ENCODE results near the gene CD55.
A peak's percentile ranks its signal among the peaks of the same experiment; 100 is the strongest.

Gene CD55

DNA sequence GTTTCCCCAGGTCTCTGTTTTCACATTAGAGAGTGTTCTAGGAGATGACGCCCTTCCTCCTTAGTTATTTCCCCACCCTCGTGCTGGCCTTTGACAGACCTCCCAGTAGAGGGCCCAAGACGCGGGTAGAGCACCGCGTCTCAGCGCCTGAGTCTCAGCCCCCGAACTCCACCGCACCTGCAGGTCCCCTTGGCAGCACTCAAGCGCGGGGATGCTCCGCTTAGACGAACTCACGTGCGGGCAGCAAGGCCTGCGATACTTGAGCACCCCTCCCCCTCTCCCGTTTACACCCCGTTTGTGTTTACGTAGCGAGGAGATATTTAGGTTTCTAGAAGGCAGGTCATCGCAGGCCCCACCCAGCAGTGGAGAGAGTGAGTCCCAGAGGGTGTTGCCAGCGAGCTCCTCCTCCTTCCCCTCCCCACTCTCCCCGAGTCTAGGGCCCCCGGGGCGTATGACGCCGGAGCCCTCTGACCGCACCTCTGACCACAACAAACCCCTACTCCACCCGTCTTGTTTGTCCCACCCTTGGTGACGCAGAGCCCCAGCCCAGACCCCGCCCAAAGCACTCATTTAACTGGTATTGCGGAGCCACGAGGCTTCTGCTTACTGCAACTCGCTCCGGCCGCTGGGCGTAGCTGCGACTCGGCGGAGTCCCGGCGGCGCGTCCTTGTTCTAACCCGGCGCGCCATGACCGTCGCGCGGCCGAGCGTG is at the start of gene CD55:
TSS of gene CD55 (plus strand) at position 600 of the 711 bp plus-strand sequence. CDS start at position 688, 88 bp downstream.
- DNase-seq: peak; percentile 99

- no peak for DNase-seq
Measured at GRCh38 chr1:207274882-207275281, 46.6 kb upstream of the CD55 start.

DNA sequence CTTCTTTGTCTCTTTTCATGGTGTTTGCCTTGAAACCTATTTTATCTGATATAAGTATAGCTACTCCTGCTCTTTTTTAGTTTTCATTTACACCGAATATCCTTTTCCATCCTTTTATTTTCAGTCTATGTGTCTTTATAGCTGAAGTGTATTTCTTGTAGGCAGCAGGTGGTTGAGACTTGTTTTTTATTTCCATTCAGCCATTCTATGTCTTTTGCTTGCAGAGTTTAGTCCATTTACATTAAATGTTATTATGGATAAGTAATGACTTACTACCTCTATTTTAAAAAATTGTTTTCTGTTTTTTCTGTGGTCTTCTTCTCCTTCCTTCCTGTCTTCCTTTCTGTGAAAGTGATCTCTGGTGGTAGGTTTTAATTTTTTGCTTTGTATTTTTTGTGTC is 45.0 kb upstream of the CD55 start:
- DNase-seq: no peak

GRCh38 chr1:207277241-207277640 is 44.2 kb upstream of the CD55 start:
- no peak for DNase-seq

- DNase-seq: no peak
Measured at GRCh38 chr1:207279652-207280051, 41.8 kb upstream of the CD55 start.

DNA sequence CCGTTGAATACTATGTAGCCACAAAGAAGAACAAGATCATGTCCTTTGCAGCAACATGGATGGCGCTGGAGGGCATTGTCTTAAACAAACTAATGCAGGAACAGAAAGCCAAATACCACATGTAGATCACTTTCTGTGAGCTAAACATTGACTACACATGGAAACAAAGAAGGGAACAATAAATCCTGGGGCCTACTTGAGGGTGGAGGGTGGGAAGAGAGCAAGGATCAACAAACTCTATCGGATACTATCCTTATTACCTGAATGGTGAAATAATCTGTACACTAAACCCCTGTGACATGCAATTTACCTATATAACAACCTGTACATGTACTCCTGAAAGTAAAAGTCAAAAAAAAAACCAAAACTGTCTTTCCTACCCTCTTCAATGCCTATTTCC is 40.8 kb upstream of the CD55 start:
- no peak for DNase-seq

- DNase-seq: no peak
Measured at GRCh38 chr1:207282058-207282457, 39.4 kb upstream of the CD55 start.

DNA sequence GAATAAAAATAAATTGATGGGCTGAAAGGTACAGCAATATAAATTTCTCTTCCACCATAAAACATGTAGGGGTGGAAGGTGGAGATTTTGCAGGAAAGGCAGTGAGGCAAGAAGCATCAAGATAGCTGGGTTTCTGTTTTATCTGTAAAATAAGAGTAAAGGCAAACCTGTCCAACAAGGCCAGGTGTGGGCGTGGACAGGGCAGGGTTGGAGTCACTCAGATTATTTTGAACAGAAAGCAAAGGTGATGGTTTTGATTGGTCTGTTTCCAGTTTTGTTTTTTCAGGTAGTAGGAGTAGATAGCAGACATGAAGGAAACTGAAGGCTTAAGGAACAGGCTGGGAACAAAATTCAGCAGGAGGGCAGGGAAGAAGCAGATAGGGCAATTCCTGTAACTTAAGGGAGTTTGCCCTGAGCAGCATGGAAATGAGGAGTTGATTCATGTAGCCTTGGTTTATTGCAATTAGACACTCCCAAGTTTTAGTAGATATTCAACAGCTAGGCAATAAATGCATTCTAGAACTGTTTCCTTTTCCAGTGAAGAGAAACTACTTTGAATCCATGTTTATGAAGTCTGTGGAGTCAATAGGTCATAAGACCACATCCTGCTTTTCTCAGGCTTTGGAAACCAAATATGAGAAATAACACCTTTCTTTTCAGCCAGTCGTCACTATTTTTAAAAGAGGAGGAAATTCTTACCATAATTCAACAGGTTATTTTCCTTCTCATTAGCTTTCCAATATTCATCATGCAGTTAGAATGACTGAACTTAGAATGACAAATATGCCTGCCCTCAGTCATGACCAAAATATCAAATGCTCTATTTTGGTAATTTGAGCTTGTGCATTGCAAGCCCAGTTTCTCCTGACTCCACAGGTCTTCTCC is 38.7 kb upstream of the CD55 start:
- DNase-seq: no peak

DNA sequence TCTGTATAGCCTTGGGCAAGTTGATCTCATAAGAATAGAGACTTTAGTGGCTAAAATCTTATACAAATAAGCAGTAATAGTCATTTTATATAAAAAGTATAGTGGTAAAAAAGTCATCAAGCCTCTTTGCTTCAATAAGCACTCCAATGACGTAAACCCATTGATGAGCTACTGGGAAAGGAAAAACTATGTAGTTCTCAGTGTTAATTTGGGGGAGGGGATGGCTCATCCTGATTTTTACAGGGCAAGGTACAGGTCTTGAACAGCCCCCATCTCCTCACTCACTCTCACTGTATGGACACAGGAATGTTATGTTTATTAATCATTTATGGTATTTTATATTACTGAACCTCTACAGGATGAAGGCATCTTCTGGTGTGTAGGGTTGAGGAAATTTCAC is 38.1 kb upstream of the CD55 start:
- no peak for DNase-seq

- no peak for DNase-seq
Measured at GRCh38 chr1:207284209-207284897, 37.1 kb upstream of the CD55 start.

DNA sequence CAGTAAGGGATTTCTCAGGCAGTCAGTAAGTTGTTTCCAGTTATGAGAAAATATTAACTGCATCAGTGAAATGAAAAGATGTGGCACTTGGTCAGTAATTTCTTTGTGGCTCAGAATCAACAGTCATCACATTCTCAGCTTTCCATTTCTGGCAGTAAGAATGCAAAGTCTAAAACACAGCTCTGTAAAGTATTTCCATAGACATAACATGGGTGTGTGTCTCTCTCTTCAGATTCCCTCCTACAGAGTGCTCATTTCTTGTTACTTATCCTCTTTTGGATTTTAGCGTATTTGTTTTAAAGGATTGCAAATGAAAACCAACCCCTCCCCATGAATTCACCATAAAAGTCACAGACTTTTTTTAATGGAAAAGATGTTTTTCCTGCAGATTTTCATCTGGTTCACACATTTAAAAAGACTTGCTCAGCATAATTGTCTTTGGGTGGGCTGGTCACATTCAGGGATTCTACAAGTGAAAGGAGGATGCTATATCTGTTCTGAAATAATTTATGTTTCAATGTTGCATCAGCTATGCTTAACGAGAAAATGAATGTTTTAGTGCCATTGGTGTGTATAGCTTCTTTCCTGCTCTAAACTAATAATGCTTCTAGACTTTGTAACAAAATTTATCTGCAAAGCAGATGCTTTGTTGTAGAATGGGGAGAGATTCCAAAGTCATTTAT is 34.6 kb upstream of the CD55 start:
- DNase-seq: no peak

DNA sequence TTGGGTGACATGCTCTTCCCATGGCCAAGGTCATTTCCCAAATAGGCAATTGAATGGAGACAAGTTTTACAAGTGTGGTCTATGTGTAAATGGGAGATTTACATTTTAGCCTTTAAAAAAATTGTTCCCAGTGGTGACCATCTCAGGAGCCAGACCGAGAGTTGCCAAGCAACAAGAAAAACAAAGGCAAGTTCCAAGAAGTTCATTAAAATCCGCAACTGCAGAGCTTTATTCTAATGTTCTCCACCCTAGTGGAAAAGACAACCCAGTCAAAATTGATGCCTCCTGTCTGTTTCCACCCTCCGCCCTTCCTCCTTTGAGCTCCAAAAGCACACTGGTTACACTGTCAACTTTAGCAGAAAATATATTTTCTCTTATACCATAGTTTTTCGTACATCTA is 33.2 kb upstream of the CD55 start:
- no peak for DNase-seq

GRCh38 chr1:207289756-207290155 is 31.7 kb upstream of the CD55 start:
- DNase-seq: no peak

DNA sequence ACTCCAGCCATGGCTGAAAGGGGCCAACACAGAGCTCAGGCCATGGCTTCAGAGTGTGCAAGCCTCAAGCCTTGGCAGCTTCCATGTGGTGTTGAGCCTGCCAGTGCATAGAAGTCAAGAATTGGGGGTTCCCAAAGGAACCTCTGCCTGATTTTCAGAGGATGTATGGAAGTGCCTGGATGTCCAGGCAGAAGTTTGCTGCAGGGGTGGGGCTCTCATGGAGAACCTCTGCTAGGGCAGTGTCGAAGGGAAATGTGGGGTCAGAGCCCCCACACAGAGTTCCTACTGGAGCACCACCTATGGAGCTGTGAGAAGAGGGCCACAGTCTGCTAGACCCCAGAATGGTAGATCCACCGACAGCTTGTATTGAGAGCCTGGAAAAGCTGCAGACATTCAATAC is 29.8 kb upstream of the CD55 start:
- DNase-seq: no peak

- no peak for DNase-seq
Measured at GRCh38 chr1:207298186-207298585, 23.3 kb upstream of the CD55 start.

DNA sequence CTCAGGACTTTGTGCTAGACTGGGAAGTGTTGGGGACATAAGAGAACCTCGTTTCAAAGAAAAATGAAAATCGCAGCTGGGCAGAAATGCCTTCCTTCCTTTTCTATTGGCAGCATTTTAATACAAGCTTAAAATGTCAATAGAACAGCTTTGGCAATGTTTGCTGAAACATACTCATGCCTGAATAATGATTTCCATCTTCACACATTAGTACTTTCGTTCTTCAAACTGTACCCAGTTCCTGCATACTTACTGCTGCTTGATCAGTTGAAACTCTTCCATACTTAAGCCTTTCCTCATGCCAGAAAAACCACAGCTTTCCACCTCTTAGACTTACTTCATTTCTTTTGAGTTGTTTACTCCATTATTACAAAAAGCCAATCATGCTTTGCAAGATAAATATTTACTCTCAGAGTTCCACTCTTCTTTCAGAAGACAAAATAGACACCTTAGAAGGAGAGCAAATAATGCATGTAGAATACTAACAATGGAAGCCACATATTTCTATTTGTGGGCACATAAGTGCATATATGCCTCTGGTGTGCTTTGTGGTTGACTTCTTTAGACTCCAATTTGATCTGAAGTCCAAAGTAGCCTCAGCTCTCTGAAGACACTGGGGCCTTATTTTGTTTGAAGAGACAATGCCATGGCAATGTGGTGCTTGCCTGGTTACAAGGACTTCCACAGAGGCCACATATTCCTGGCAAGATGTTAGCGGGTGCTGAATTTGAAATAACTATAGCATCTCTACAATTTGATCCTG is 22.7 kb upstream of the CD55 start:
- DNase-seq: no peak

DNA sequence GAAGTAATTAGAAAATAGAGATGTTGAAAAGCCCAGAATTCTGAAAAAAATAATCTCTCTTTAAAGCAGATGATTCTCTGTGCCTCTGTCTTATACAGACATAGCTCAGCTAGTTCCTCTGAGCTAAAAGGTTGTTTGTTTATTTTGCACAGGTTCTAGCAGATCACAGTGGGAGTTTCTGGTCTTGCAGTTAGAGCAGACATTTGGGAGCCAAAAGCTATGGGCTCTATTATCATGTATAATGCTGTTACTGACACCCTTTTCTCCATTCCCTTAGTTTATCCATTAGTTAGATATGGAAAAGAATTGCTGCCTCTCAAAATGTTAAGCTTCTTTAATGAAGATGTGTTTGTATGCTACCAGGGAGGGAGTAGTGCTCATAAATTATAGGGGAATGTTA is 20.5 kb upstream of the CD55 start:
- no peak for DNase-seq

DNA sequence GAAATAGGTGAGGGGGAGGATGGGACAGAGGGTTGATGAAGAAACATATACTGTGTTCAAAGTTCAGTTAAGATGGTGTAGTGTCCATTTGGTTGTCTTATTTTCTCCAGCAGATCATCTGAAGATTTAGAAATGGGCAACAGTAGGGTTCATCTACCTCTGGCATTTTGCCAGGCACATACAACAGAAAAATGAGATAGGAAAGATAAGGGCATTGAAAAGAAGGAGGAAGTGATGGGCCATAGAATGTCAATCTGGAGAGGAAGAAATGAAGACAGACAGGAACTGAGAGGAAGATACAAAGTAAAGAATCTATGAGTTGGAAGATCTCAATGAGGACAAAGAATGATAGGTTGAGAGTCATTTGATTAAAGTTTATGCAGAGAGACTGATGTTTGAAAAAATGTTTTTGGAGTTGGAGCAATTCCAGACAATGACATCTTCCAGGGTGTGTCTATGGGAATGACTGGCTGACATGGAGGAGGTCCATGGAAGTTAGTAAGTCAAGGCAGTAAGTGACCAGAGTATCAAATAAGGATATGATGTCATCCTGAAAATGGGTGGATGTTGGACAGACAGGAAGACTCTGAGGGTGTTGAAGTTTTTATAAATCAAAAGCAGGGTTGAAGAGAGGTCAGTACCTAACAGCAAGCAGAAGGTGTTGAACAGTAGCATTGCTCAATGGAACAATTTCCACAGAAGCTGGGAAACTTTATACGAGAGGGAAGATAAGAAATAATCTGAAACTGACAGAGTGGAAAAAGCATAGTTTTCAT is 18.7 kb upstream of the CD55 start:
- no peak for DNase-seq

DNA sequence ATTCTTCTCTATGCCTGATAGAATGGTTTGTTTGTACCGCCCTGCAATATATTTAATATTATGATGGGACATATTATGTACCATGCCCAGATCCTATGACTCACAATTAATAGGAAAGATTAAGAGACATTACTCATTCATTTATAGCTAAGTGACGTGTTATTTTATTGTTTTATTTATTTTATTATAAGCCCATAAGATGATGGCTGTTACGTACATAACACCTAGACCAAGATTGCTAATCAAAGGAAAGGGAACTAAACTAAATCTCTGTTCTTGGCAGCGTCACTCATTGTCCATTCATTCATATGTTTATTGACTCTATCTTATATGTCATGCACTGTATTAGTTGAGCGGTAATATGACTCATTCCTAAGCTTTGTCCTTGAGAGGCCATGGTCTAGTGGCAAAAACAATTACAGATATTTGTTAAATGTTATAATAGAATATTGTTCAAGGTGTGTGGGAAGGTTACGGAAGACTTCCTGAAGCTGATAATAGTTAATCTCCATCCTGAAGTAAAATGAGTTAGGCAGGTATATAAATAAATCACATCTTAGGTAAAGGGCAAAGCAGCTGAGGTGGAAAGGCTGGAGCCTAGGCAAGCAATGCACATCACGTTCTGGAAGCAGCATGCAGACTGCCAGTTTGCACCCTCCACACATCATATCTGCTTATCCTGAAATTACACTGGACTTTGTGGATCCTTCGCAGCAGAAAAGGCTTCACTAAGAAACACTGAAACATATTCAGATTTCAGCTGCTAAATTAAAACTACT is 16.6 kb upstream of the CD55 start:
- no peak for DNase-seq

DNA sequence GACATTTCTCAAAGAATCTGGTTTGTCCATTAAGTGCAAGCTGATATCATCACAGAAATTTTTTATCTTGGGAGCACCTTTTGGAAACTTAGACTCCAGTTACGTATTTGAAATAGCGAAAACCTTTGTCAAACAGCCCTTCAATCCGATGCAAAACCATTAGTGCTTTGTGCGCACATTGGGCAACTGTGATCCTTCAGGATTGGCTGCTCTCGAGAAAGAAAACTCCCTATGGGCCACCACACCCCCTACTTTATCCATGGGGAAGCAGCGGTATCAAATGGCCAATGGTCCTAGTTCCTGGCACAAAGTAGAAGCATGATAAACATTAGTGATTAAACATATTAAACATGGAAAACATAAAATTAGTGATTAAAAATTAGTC is 16.0 kb upstream of the CD55 start:
- no peak for DNase-seq

DNA sequence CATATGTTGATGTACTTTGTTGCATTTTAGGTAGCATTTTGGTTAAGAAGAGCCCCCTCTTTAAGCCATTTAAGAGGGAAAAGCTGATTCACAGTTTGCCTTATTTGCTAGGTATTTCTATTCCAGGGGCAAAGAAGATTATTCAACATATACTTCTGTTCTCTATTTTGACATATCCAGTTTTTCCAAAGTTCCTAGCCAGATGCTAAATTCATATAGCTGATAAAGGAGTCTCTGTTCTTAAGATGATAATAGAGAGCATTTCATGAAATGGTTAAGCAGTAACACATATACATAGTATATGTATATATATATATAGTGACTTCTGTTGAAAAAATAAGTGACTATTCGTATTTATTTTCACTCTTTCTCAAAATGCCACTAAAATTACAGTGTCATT is 15.5 kb upstream of the CD55 start:
- no peak for DNase-seq
